HL-60 (cell line): ENCODE results near the gene DOCK1.

Source experiments
- DNase-seq, 2 experiments: peaks; one replicate each; pipeline ENCODE4 v3.0.0-alpha.2; 2010 to 2020; ENCODE audit warnings: low read depth in 1 of 2, low spot score in 1 of 2
- H3K27ac ChIP-seq: fragments of 250-450 bp; sonication (Bioruptor Pico); replicated peaks from 2 replicates; pipeline ENCODE4 v1.5.1; 2020; ENCODE audit warnings: mild to moderate bottlenecking, moderate library complexity
- H3K27me3 ChIP-seq: fragments of 250-450 bp; sonication (Bioruptor Pico); 2 replicates; pipeline ENCODE4 v1.5.1; 2021; ENCODE audit warnings: mild to moderate bottlenecking, moderate library complexity; ENCODE audit not compliant: insufficient read depth, poor library complexity, severe bottlenecking
- H3K4me3 ChIP-seq: replicated peaks from 2 replicates; pipeline ENCODE4 v1.5.1; 2011; ENCODE audit warnings: mild to moderate bottlenecking, control low read depth, low read length; ENCODE audit not compliant: insufficient read depth
- CTCF ChIP-seq: IDR thresholded peaks from one replicate; pipeline ENCODE4 v1.5.1; 2011; ENCODE audit warnings: low read length, control low read depth, inconsistent platforms; ENCODE audit not compliant: insufficient read depth
- GABPA ChIP-seq: IDR thresholded peaks from 2 replicates; pipeline ENCODE4 v1.6.1; 2012; ENCODE audit warnings: low read depth
- POLR2AphosphoS5 ChIP-seq: IDR thresholded peaks from 2 replicates; pipeline ENCODE4 v1.6.1; 2012; ENCODE audit warnings: low read depth
- REST ChIP-seq: IDR thresholded peaks from 2 replicates; pipeline ENCODE4 v1.6.1; 2012; ENCODE audit warnings: low read depth; ENCODE audit not compliant: insufficient replicate concordance
- SPI1 ChIP-seq: IDR thresholded peaks from 2 replicates; pipeline ENCODE4 v1.6.1; 2012; ENCODE audit warnings: low read depth, mild to moderate bottlenecking, borderline replicate concordance

Gene DOCK1

GRCh38 chr10:126972635-126973414 is 67.6 kb downstream of the DOCK1 start:
- Histone ChIP-seq H3K4me3 (no peak overlapping the region), H3K27me3 (no peaks in the 10 kb centered on the region), H3K27ac (no peak overlapping the region)
- DNase-seq: no peak
- TF ChIP-seq REST (no peak), GABPA (no peak)

GRCh38 chr10:126975221-126975620 is 70.0 kb downstream of the DOCK1 start:
- H3K27me3 ChIP-seq: no peaks in the 10 kb centered on the region
- DNase-seq: no peak
- TF ChIP-seq POLR2AphosphoS5: no peak
- no peak for TF ChIP-seq GABPA
- no peak for TF ChIP-seq REST
- no peak for TF ChIP-seq CTCF
- TF ChIP-seq SPI1: no peak
- no peak overlapping the region for H3K4me3 ChIP-seq
- no peak overlapping the region for H3K27ac ChIP-seq

GRCh38 chr10:126977216-126977615 is 72.0 kb downstream of the DOCK1 start:
- TF ChIP-seq REST (no peak), CTCF (no peak), SPI1 (no peak), GABPA (no peak), POLR2AphosphoS5 (no peak)
- no peaks in the 10 kb centered on the region for H3K27me3 ChIP-seq

DNA sequence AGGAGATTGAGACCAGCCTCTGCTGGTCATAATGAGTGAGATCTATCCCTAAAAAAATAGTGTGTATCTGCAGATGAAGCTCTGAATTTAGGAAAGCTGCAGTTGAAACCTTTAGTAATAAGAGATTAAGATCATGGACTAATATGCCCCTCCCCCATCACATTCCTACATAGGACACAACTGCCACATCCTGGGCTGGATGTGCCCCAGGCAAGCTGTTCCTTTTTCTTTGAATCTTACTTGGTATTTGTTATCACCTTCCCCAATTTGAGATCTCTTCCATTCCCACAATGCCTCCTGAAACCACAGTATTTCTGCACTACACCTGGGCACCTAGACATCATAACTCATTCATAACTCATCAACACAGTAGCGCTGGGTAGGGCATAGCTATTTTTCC is 74.1 kb downstream of the DOCK1 start:
- DNase-seq: no peak
- H3K27me3 ChIP-seq: no peaks in the 10 kb centered on the region
- no peak overlapping the region for H3K4me3 ChIP-seq
- TF ChIP-seq POLR2AphosphoS5 (no peak), GABPA (no peak), REST (no peak), CTCF (no peak), SPI1 (no peak)
- H3K27ac ChIP-seq: no peak overlapping the region

More at GRCh38 chr10:126977216-126977615, 72.0 kb downstream of the DOCK1 start:
- no peak for DNase-seq
- H3K27ac ChIP-seq: no peak overlapping the region
- no peak overlapping the region for H3K4me3 ChIP-seq
